GM18867 (cell line): ENCODE results near the gene RILPL1.
"Not testable (repeated sequence)": the region's sequence is repeated elsewhere in the genome, so short reads cannot be mapped to it uniquely, and the experiment has no call there.

Source experiments
- ATAC-seq: cut with Tn5 transposase; IDR thresholded peaks from one replicate; pipeline ENCODE4 v1.9.1; 2021; ENCODE audit warnings: mild to moderate bottlenecking, moderate library complexity; ENCODE audit not compliant: unreplicated experiment

The RILPL1 gene

DNA sequence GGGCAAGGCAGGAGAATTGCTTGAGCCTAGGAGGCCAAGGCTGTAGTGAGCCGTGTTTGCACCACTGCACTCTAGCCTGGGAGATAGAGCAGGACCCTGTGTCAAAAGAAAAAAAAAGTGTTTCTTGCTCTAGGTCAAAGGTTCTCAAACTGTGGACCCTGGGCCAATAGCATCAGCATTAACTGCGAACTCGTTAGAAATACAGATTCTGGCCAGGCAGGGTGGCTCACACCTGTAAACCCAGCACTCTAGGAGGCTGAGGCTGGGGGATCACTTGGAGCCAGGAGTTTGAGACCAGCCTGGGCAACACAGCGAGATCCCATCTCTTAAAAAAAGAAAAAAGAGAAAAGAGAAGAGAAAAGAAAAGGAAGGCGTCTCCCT is 97.9 kb downstream of the RILPL1 start:
- no peak for ATAC-seq

- ATAC-seq = no peak
Measured at GRCh38 chr12:123433615-123434014, 99.9 kb downstream of the RILPL1 start.

DNA sequence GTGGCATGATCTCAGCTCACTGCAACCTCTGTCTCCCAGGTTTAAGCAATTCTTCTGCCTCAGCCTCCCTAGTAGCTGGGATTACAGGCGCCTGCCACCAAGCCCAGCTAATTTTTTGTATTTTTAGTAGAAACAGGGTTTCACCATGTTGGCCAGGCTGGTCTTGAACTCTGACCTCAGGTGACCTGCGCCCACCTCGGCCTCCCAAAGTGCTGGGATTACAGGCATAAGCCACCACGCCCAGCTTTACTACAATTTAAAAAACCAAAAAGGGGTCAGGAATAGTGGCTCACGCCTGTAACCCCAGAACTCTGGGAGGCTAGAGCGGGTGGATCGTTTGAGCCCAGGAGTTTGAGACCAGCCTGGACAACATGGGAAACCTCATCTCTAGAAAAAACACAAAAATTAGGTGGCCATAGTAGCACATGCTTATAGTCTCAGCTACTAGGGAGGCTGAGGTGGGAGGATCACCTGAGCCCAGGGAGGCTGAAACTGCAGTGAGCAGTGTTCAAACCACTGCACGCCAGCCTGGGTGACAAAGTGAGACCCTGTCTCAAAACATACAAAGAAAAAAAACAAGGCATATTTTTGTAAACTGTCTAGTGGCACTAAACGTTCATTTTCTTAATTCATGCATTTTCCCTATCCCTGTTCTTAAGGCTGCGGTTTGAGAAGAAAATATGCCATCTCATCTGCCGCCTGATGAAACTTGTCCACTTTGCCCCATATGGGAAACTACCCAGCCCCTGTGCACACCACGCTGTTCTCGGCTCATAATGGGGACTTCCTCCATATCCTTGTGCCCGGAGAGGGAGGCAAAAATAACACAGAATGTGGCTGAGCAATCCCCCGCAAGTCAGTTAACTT is 101.3 kb downstream of the RILPL1 start:
- not testable (repeated sequence) for ATAC-seq

- ATAC-seq = not testable (repeated sequence)
Measured at GRCh38 chr12:123429101-123429500, 104.4 kb downstream of the RILPL1 start.

GRCh38 chr12:123428591-123428990 is 104.9 kb downstream of the RILPL1 start:
- no peak for ATAC-seq

DNA sequence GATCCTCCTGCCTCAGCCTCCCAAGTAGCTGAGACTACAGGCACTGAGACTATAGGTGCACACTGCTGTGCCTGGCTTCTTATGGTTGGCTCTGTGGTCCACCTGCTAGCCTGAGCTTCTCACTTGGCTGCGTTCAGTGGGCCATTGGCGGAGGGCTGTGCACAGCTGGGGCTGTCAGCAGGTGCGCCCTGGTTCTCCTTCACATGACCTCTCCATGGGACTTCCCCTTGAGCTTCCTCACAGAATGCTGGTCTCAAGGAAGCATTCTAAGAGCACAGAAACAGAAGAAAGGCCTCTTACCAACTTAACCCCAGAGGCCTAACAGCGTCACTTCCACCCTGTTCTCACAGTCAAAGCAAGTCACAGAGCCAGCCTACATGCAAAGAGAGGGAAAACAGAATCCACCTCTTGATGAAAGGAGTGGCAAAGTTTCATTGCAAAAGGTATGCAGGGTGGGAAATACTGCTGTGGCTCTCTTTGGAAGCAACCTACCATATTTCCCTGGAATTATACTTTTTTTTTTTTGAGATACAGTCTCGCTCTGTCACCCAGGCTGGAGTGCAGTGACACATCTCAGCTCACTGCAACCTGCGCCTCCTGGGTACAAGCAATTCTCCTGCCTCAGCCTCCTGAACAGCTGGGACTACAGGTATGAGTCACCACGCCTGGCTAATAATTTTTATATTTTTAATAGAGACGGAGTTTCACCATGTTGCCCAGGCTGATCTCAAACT is 106.3 kb downstream of the RILPL1 start:
- peak; percentile 86 for ATAC-seq

DNA sequence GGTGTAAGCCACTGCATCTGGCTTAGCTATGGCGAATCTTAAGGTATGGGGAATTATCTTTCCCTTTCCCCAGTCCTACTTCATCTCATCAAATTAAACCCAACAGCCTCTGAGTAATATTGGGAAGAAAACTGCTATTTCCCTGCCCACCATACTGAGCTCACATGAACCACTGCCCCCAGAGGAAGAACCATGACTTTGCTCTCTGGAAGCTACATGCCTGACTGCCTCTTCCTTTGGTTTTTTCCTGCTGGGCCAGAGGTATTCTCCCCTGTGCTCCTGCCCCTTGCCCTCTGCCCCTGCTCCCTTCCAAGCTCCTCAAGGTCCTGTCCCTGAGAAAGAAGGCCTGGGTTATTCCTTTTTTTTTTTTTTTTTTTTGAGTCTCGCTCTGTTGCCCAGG is 112.2 kb downstream of the RILPL1 start:
- ATAC-seq = no peak
